GM18517 (cell line): ENCODE measurements around the gene SELENON.

Experiments
- ATAC-seq: cut with Tn5 transposase; IDR thresholded peaks from one replicate; pipeline ENCODE4 v1.9.1; 2021; ENCODE audit warnings: mild to moderate bottlenecking, moderate library complexity; ENCODE audit not compliant: unreplicated experiment

The SELENON gene

GRCh38 chr1:25799935-25800702 is at the start of gene SELENON:
TSS of gene SELENON (plus strand) at chr1:25800193. CDS start at chr1:25800231, 38 bp downstream.
- no peak for ATAC-seq

GRCh38 chr1:25750923-25751605 is 48.9 kb upstream of the SELENON start:
- ATAC-seq = no peak

- no peak for ATAC-seq
Observed at GRCh38 chr1:25754470-25755181, 45.4 kb upstream of the SELENON start.

GRCh38 chr1:25755475-25756125 is 44.4 kb upstream of the SELENON start:
- no peak for ATAC-seq

GRCh38 chr1:25756215-25756614 is 43.8 kb upstream of the SELENON start:
- ATAC-seq = no peak

- no peak for ATAC-seq
Observed at GRCh38 chr1:25757151-25757845, 42.7 kb upstream of the SELENON start.

GRCh38 chr1:25757846-25758185 is 42.2 kb upstream of the SELENON start:
- no peak for ATAC-seq

GRCh38 chr1:25758466-25759070 is 41.4 kb upstream of the SELENON start:
- no peak for ATAC-seq

GRCh38 chr1:25760122-25760719 is 39.8 kb upstream of the SELENON start:
- ATAC-seq = no peak

- no peak for ATAC-seq
Observed at GRCh38 chr1:25760871-25761270, 39.1 kb upstream of the SELENON start.

- ATAC-seq = no peak
Observed at GRCh38 chr1:25763493-25763892, 36.5 kb upstream of the SELENON start.

- no peak for ATAC-seq
Observed at GRCh38 chr1:25765136-25765922, 34.7 kb upstream of the SELENON start.

- ATAC-seq = no peak
Observed at GRCh38 chr1:25765923-25766589, 33.9 kb upstream of the SELENON start.

GRCh38 chr1:25766721-25767436 is 33.1 kb upstream of the SELENON start:
- ATAC-seq = no peak

- no peak for ATAC-seq
Observed at GRCh38 chr1:25767437-25767770, 32.6 kb upstream of the SELENON start.

- ATAC-seq = no peak
Observed at GRCh38 chr1:25768999-25769398, 31.0 kb upstream of the SELENON start.

GRCh38 chr1:25769625-25770383 is 30.2 kb upstream of the SELENON start:
- ATAC-seq = no peak
